ENCODE measurements around the gene RANBP3L. TPM values are rescaled to one million over a fixed set of nuclear protein-coding genes. Genes with fewer than 3 reads are reported as not detected.

RANBP3L gene
- total and polyA plus RNA-seq, 2 experiments from 2014 or later = not detected

DNA sequence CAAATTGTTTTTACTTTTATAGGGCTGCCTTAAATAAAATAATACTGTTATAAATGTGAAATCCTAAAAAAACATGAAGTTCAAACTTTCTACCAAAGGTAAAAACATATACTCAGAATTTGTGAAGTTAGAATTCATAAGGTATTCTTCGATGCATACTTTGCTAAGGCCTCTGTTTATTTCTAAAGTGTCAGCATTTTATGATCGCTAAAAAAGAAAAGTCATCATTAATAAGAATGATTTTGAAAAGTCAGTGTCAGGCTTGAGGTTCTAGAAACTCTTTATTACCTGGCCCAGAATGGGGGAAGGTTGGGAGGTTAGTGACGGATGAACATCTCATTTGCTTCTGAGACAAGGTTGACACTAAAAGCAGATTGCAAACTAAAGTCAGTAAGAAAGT is 33.8 kb downstream of the RANBP3L start (continued):
- TF ChIP-seq CTCF (conservative IDR thresholded peaks at IDR 0.05; ENCODE audit: low read depth in 2 of 2) (no peak), POLR2AphosphoS5 (IDR thresholded peaks at IDR 0.05; ENCODE audit: low read depth) (no peak), ZNF331 (CRISPR knock-in tag; IDR thresholded peaks at IDR 0.05; ENCODE audit: low read depth) (no peak)

GRCh38 chr5:36264202-36264760 is 37.4 kb downstream of the RANBP3L start:
- H3K27me3 Mint-ChIP-seq (ENCODE audit: insufficient read depth, low read depth, poor library complexity) = peaks cover 3% of the 10 kb centered on the region
- no peaks in the 10 kb centered on the region for H3K36me3 Mint-ChIP-seq (ENCODE audit: low read depth)
- no peaks in the 10 kb centered on the region; the same call in 2 of the 3 replicates for H3K9me3 Mint-ChIP-seq
- Histone ChIP-seq H4K20me1 (replicated peaks; ENCODE audit: insufficient read depth) (no peaks in the 10 kb centered on the region), H3K27me3 (ENCODE audit: insufficient read depth) (no peaks in the 10 kb centered on the region), H3F3A (replicated peaks; ENCODE audit: low read depth) (no peaks in the 10 kb centered on the region), H3K4me1 (ENCODE audit: insufficient read depth) (no peaks in the 10 kb centered on the region), H3K4me2 (no peak overlapping the region), H3K36me3 (ENCODE audit: insufficient read depth) (no peaks in the 10 kb centered on the region), H3K27ac (ENCODE audit: low read depth) (no peak overlapping the region), H2AFZ (no peak overlapping the region), H3K79me2 (replicated peaks; ENCODE audit: insufficient read depth) (no peaks in the 10 kb centered on the region), H3K4me3 (no peak overlapping the region), H3K9me2 (ENCODE audit: insufficient read depth) (no peaks in the 10 kb centered on the region)
- DNase-seq (ENCODE audit: low spot score) = no peak
- no peak overlapping the region for H3K4me3 Mint-ChIP-seq
- no peak overlapping the region for H3K27ac Mint-ChIP-seq
- H3K4me1 Mint-ChIP-seq = no peaks in the 10 kb centered on the region
- no peak for ATAC-seq
- TF ChIP-seq STAT1 (IDR thresholded peaks at IDR 0.05; ENCODE audit: unreplicated experiment) (no peak), ZNF331 (CRISPR knock-in tag; IDR thresholded peaks at IDR 0.05; ENCODE audit: low read depth) (no peak), NANOG (IDR thresholded peaks at IDR 0.05; ENCODE audit: borderline replicate concordance) (no peak), POLR2AphosphoS5 (IDR thresholded peaks at IDR 0.05; ENCODE audit: low read depth) (no peak), EZH2phosphoT487 (IDR thresholded peaks at IDR 0.05; ENCODE audit: unreplicated experiment) (no peak), JUNB (IDR thresholded peaks at IDR 0.05; ENCODE audit: unreplicated experiment) (no peak), CREB1 (CRISPR knock-in tag; IDR thresholded peaks at IDR 0.05; ENCODE audit: low read depth) (no peak), ZNF462 (CRISPR knock-in tag; IDR thresholded peaks at IDR 0.05) (no peak)
- TF ChIP-seq, protein P1, sequence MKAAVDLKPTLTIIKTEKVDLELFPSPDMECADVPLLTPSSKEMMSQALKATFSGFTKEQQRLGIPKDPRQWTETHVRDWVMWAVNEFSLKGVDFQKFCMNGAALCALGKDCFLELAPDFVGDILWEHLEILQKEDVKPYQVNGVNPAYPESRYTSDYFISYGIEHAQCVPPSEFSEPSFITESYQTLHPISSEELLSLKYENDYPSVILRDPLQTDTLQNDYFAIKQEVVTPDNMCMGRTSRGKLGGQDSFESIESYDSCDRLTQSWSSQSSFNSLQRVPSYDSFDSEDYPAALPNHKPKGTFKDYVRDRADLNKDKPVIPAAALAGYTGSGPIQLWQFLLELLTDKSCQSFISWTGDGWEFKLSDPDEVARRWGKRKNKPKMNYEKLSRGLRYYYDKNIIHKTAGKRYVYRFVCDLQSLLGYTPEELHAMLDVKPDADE (IDR thresholded peaks at IDR 0.05) = no peak
- TF ChIP-seq, protein P2, sequence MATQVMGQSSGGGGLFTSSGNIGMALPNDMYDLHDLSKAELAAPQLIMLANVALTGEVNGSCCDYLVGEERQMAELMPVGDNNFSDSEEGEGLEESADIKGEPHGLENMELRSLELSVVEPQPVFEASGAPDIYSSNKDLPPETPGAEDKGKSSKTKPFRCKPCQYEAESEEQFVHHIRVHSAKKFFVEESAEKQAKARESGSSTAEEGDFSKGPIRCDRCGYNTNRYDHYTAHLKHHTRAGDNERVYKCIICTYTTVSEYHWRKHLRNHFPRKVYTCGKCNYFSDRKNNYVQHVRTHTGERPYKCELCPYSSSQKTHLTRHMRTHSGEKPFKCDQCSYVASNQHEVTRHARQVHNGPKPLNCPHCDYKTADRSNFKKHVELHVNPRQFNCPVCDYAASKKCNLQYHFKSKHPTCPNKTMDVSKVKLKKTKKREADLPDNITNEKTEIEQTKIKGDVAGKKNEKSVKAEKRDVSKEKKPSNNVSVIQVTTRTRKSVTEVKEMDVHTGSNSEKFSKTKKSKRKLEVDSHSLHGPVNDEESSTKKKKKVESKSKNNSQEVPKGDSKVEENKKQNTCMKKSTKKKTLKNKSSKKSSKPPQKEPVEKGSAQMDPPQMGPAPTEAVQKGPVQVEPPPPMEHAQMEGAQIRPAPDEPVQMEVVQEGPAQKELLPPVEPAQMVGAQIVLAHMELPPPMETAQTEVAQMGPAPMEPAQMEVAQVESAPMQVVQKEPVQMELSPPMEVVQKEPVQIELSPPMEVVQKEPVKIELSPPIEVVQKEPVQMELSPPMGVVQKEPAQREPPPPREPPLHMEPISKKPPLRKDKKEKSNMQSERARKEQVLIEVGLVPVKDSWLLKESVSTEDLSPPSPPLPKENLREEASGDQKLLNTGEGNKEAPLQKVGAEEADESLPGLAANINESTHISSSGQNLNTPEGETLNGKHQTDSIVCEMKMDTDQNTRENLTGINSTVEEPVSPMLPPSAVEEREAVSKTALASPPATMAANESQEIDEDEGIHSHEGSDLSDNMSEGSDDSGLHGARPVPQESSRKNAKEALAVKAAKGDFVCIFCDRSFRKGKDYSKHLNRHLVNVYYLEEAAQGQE (IDR thresholded peaks at IDR 0.05; ENCODE audit: unreplicated experiment) = no peak

Measured in GM23338 (cell line).